Measurements from ENCODE around the gene SBNO2. TPM values are rescaled to one million over a fixed set of nuclear protein-coding genes. Genes with fewer than 3 reads are reported as not detected.

The SBNO2 gene
- total RNA-seq, 6 experiments from 2014 or later: 21.5 to 54.4 (median 25.5) TPM

GRCh38 chr19:1140272-1141027 is 33.6 kb downstream of the SBNO2 start:
- peaks cover 0 to 3% (median 0%) of the 10 kb centered on the region in 4 donors for H3K36me3 ChIP-seq
- 100% methylated on average over 2 of the region's 39 CpGs for WGBS (ENCODE audit: insufficient coverage, low coverage, low lambda C conversion rate, missing lambda C conversion rate)
- ATAC-seq (peak; percentile 2 to 58 (median 19)), DNase-seq (no peak)
- TF ChIP-seq CTCF (IDR thresholded peaks at IDR 0.05) (no peak), POLR2A (IDR thresholded peaks at IDR 0.05) (no peak)
- H3K4me3 ChIP-seq: no peak overlapping the region
- no peaks in the 10 kb centered on the region for H3K4me1 ChIP-seq
- intact Hi-C loops (cut with DNase I): no loop called here
- H3K9me3 ChIP-seq: no peaks in the 10 kb centered on the region
- no peak overlapping the region for H3K27ac ChIP-seq
- no peaks in the 10 kb centered on the region for H3K27me3 ChIP-seq

GRCh38 chr19:1139126-1139525 is 34.9 kb downstream of the SBNO2 start:
- Histone ChIP-seq H3K27ac (no peak overlapping the region), H3K27me3 (no peaks in the 10 kb centered on the region), H3K4me1 (no peaks in the 10 kb centered on the region), H3K4me3 (no peak overlapping the region), H3K9me3 (no peaks in the 10 kb centered on the region), H3K36me3 (peaks cover 0 to 3% (median 0%) of the 10 kb centered on the region in 4 donors)
- no peak for ATAC-seq
- intact Hi-C loops (cut with DNase I): no loop called here
- DNase-seq: no peak
- WGBS (ENCODE audit: insufficient coverage, low coverage, low lambda C conversion rate, missing lambda C conversion rate): 92% methylated on average over 14 of the region's 15 CpGs
- TF ChIP-seq CTCF (IDR thresholded peaks at IDR 0.05) (no peak), POLR2A (IDR thresholded peaks at IDR 0.05) (no peak)

GRCh38 chr19:1138121-1138520 is 35.9 kb downstream of the SBNO2 start:
- Histone ChIP-seq H3K36me3 (no peaks in the 10 kb centered on the region), H3K9me3 (no peaks in the 10 kb centered on the region), H3K27ac (no peak overlapping the region), H3K27me3 (no peaks in the 10 kb centered on the region), H3K4me3 (no peak overlapping the region), H3K4me1 (no peaks in the 10 kb centered on the region)
- TF ChIP-seq POLR2A (IDR thresholded peaks at IDR 0.05): no peak
- TF ChIP-seq CTCF (IDR thresholded peaks at IDR 0.05): no peak
- ATAC-seq (no peak), DNase-seq (no peak)
- intact Hi-C loops (cut with DNase I): no loop called here
- 60% methylated on average over 1 of the region's 11 CpGs for WGBS (ENCODE audit: insufficient coverage, low coverage, low lambda C conversion rate, missing lambda C conversion rate)

- H3K36me3 ChIP-seq: no peaks in the 10 kb centered on the region
- intact Hi-C loops (cut with DNase I): no loop called here
- H3K4me1 ChIP-seq: no peaks in the 10 kb centered on the region
- no peaks in the 10 kb centered on the region for H3K27me3 ChIP-seq
- no peak overlapping the region for H3K4me3 ChIP-seq
- no peak for TF ChIP-seq CTCF (IDR thresholded peaks at IDR 0.05)
- no peak for TF ChIP-seq POLR2A (IDR thresholded peaks at IDR 0.05)
- H3K9me3 ChIP-seq: no peaks in the 10 kb centered on the region
- WGBS (ENCODE audit: insufficient coverage, low coverage, low lambda C conversion rate, missing lambda C conversion rate): 92% methylated on average over 12 of the region's 25 CpGs
- no peak for DNase-seq
- H3K27ac ChIP-seq: no peak overlapping the region
- no peak for ATAC-seq
Measured at GRCh38 chr19:1136621-1137317, 37.3 kb downstream of the SBNO2 start.

All from right lobe of liver (tissue), 6 donors.